Neuronal stem cell (in vitro differentiated cells): Measurements from ENCODE around the gene HS3ST4.
A peak's percentile ranks its signal among the peaks of the same experiment; 100 is the strongest.

Experiments
- DNase-seq: peaks from one replicate; pipeline ENCODE4 v3.0.0-alpha.2; 2013; ENCODE audit warnings: low spot score
- H2AFZ ChIP-seq: one replicate; pipeline ENCODE4 v1.6.1; 2013; ENCODE audit warnings: mild to moderate bottlenecking, low read length, inconsistent platforms
- H2AK5ac ChIP-seq: 2 replicates; pipeline ENCODE4 v1.6.1; 2013; ENCODE audit warnings: low read depth, mild to moderate bottlenecking, inconsistent platforms, low read length, moderate library complexity, mixed read lengths
- H2BK120ac ChIP-seq: 2 replicates; pipeline ENCODE4 v1.6.1; 2013; ENCODE audit warnings: low read depth, mild to moderate bottlenecking, inconsistent platforms, low read length, moderate library complexity, mixed read lengths
- H2BK12ac ChIP-seq: one replicate; pipeline ENCODE4 v1.6.1; 2013; ENCODE audit warnings: low read length, inconsistent platforms
- H2BK15ac ChIP-seq: 2 replicates; pipeline ENCODE4 v1.6.1; 2013; ENCODE audit warnings: mild to moderate bottlenecking, low read length, inconsistent platforms, mixed read lengths
- H2BK5ac ChIP-seq: one replicate; pipeline ENCODE4 v1.6.1; 2013; ENCODE audit warnings: inconsistent platforms, mild to moderate bottlenecking, low read length, moderate library complexity
- H3K14ac ChIP-seq: one replicate; pipeline ENCODE4 v1.6.1; 2013; ENCODE audit warnings: low read length, inconsistent platforms
- H3K18ac ChIP-seq: 2 replicates; pipeline ENCODE4 v1.6.1; 2013; ENCODE audit warnings: low read length, inconsistent platforms
- H3K23ac ChIP-seq: 2 replicates; pipeline ENCODE4 v1.6.1; 2013; ENCODE audit warnings: low read depth, mild to moderate bottlenecking, mixed read lengths, low read length, inconsistent platforms; ENCODE audit not compliant: poor library complexity
- H3K27ac ChIP-seq: replicated peaks from 3 replicates; pipeline ENCODE4 v1.5.1; 2013; ENCODE audit warnings: low read length, inconsistent platforms
- H3K27me3 ChIP-seq, 3 experiments: 2 replicates each; pipeline ENCODE4 v1.6.1; 2013; ENCODE audit warnings: low read length in 3 of 3, mild to moderate bottlenecking in 2 of 3, inconsistent platforms in 1 of 3, low read depth in 1 of 3, mixed read lengths in 1 of 3, moderate library complexity in 1 of 3; ENCODE audit not compliant: control insufficient read depth in 3 of 3, insufficient read depth in 3 of 3
- H3K36me3 ChIP-seq, 2 donors: replicated peaks in 1 of 2; 2 replicates each; pipeline ENCODE4 v1.6.1; 2013; ENCODE audit warnings: low read length in 2 of 2; ENCODE audit not compliant: control insufficient read depth in 2 of 2, insufficient read depth in 2 of 2
- H3K4ac ChIP-seq: 2 replicates; pipeline ENCODE4 v1.6.1; 2013; ENCODE audit warnings: inconsistent platforms, mild to moderate bottlenecking, low read length, moderate library complexity
- H3K4me1 ChIP-seq, 2 donors: 1 replicate in 1 of 2; 2 replicates in 1 of 2; pipeline ENCODE4 v1.6.1; 2013; ENCODE audit warnings: low read length in 2 of 2, low read depth in 1 of 2; ENCODE audit not compliant: control insufficient read depth in 2 of 2, insufficient read depth in 1 of 2
- H3K4me2 ChIP-seq: one replicate; pipeline ENCODE4 v1.6.1; 2013; ENCODE audit warnings: mild to moderate bottlenecking, low read length, inconsistent platforms; ENCODE audit not compliant: insufficient read depth, poor library complexity, severe bottlenecking
- H3K4me3 ChIP-seq, 2 donors: 2 replicates each; pipeline ENCODE4 v1.5.1; 2013; ENCODE audit warnings: low read length in 2 of 2, mild to moderate bottlenecking in 2 of 2, inconsistent platforms in 1 of 2, moderate library complexity in 1 of 2
- H3K79me1 ChIP-seq: one replicate; pipeline ENCODE4 v1.6.1; 2013; ENCODE audit warnings: low read depth, mild to moderate bottlenecking, inconsistent platforms, low read length, moderate library complexity
- H3K9ac ChIP-seq: one replicate; pipeline ENCODE4 v1.6.1; 2013; ENCODE audit warnings: mild to moderate bottlenecking, low read depth, low read length, inconsistent platforms; ENCODE audit not compliant: poor library complexity
- H3K9me3 ChIP-seq, 2 donors: replicated peaks in 1 of 2; 2 replicates each; pipeline versions ENCODE3 to v1.6.1; 2013; ENCODE audit warnings: low read length in 2 of 2, mild to moderate bottlenecking in 2 of 2, inconsistent platforms in 1 of 2, low read depth in 1 of 2, mixed read lengths in 1 of 2, moderate library complexity in 1 of 2; ENCODE audit not compliant: control insufficient read depth in 2 of 2, insufficient read depth in 1 of 2
- H4K8ac ChIP-seq: one replicate; pipeline ENCODE4 v1.6.1; 2013; ENCODE audit warnings: low read depth, mild to moderate bottlenecking, inconsistent platforms, low read length, moderate library complexity
- H4K91ac ChIP-seq: one replicate; pipeline ENCODE4 v1.6.1; 2013; ENCODE audit warnings: low read length, low read depth, mild to moderate bottlenecking, inconsistent platforms; ENCODE audit not compliant: poor library complexity
- WGBS, 2 donors: extraction: QIAGEN DNeasy Blood & Tissue Kit; methylation state at CpG; one replicate each; pipeline ENCODE4 v1.1.7; 2013; ENCODE audit warnings: missing lambda C conversion rate in 2 of 2, mixed read lengths in 1 of 2; ENCODE audit not compliant: insufficient read length in 2 of 2, insufficient replicate concordance in 1 of 2; ENCODE audit errors: extremely low coverage in 2 of 2; 5-methylcytosine and 5-hydroxymethylcytosine counted together

Gene HS3ST4

DNA sequence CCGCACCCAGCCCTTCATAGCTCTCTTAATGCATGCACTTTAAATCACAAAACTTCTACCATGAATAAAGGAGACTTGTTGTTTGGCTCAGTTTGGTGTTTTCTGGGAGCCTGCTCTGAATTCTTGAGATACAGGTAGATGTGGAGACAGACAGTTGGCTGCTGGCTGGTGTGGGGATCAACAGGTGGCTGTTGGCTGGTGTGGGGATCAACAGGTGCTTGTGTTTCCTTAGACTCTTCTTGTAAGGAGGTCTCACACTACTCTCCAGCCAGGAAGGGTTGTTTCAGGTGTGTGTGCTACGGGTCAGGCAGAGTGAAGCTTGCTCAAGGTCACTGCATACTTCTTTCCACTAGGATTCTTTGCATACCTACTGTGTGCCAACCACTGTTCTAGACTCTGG lies 265.9 kb downstream of the HS3ST4 start:
- Histone ChIP-seq H3K9ac (no peak overlapping the region), H2BK5ac (no peak overlapping the region), H2BK15ac (no peak overlapping the region), H3K4me3 (no peak overlapping the region), H2AK5ac (no peak overlapping the region), H3K14ac (no peak overlapping the region), H3K36me3 (no peaks in the 10 kb centered on the region), H3K4me2 (no peak overlapping the region), H3K9me3 (no peaks in the 10 kb centered on the region), H2BK120ac (no peak overlapping the region), H4K91ac (no peak overlapping the region), H2BK12ac (no peak overlapping the region), H2AFZ (no peak overlapping the region), H3K79me1 (no peaks in the 10 kb centered on the region), H3K4ac (no peak overlapping the region), H3K27me3 (peaks cover 0 to 10% (median 0%) of the 10 kb centered on the region in 3 experiments), H3K4me1 (no peaks in the 10 kb centered on the region), H4K8ac (no peak overlapping the region), H3K27ac (no peak overlapping the region), H3K23ac (no peak overlapping the region), H3K18ac (no peak overlapping the region)
- DNase-seq = no peak
- WGBS, 2 donors = no CpG with 5 or more reads among the region's 2 CpGs

DNA sequence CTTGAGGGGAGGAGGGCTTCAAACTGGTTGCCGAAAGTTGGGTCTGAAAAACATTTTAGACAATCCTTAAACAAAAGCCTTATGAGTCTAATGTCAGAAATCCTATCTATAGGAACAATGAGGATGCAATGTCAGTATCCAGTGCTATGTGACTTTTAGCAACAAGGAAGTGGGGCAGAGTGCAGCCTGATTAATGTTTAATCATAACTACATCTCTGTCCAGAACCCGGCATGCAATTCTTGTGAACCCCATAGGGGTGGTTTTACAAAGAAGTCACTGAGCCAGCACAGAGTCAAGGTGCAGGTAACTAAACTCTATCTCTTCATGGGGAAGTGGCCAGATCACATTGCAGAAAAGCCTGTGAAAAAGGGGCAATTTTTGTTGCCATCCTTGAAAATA lies 267.5 kb downstream of the HS3ST4 start:
- Histone ChIP-seq H2AK5ac (no peak overlapping the region), H3K27me3 (peaks cover 0 to 3% (median 0%) of the 10 kb centered on the region in 3 experiments), H2BK5ac (no peak overlapping the region), H3K27ac (no peak overlapping the region), H2AFZ (no peak overlapping the region), H3K9ac (no peak overlapping the region), H2BK120ac (no peak overlapping the region), H2BK12ac (no peak overlapping the region), H3K79me1 (no peaks in the 10 kb centered on the region), H3K23ac (no peak overlapping the region), H3K9me3 (no peaks in the 10 kb centered on the region), H4K91ac (no peak overlapping the region), H3K14ac (no peak overlapping the region), H4K8ac (no peak overlapping the region), H3K4ac (no peak overlapping the region), H2BK15ac (no peak overlapping the region), H3K4me3 (no peak overlapping the region), H3K4me2 (no peak overlapping the region), H3K18ac (no peak overlapping the region), H3K36me3 (no peaks in the 10 kb centered on the region), H3K4me1 (no peaks in the 10 kb centered on the region)
- no peak for DNase-seq
- WGBS, 2 donors = no CpG with 5 or more reads among the region's 2 CpGs

DNA sequence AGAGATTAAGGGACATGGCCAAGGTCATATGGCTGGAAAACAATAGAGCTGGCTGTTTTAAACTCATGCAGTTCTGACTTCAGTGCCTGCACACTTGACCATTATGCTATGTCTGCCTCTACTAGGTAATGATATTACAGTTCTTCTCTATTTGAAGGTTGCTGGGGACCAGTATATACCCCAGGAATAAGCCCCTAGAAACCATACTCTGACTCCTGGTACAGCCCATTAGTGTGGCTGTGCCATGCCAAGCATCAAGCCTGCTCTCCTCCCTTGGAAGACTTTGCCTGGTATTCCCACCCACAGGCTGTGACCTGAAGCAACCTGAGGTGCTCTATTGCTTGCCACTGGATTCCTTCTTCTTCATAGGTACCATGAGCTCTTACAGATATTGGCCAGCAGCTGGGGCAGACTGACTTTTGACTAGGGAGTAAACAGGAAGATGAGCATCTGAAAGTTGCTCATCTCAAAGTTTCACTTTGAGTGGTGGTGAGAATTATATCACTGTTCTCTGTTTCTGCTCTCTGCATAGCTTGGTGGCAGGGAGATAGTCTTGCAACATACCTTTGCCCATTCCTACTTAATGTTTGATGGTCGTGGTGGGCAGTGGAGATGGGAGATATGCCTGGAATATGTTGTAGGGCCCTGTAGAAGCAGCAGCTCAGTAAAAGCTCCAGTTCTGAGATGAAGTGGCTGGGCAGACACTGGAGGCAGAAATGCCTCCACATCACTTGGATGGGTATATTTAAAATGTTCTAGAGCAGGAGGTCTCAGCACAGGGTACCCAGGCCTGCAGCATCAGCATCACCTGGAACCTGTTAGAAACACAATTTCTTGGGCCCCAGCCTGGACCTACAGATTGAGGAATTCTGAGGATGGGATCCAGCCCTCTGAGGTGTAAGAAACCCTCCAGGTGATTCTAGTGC lies 274.7 kb downstream of the HS3ST4 start:
- H2AFZ ChIP-seq = no peak overlapping the region
- H3K79me1 ChIP-seq = no peaks in the 10 kb centered on the region
- WGBS, 2 donors = no CpG with 5 or more reads among the region's 1 CpG
- H3K9ac ChIP-seq = no peak overlapping the region
- no peak overlapping the region for H2BK15ac ChIP-seq
- no peaks in the 10 kb centered on the region for H3K4me1 ChIP-seq
- H3K14ac ChIP-seq = no peak overlapping the region
- no peak overlapping the region for H2BK5ac ChIP-seq
- H3K4me3 ChIP-seq = peak overlapping the region in 1 of 2 donors; percentile 54
- no peak overlapping the region for H2BK12ac ChIP-seq
- H3K27me3 ChIP-seq = no peaks in the 10 kb centered on the region
- H3K4ac ChIP-seq = no peak overlapping the region
- no peak overlapping the region for H3K18ac ChIP-seq
- H3K36me3 ChIP-seq = no peaks in the 10 kb centered on the region
- no peak overlapping the region for H2BK120ac ChIP-seq
- no peak overlapping the region for H4K91ac ChIP-seq
- DNase-seq = no peak
- no peaks in the 10 kb centered on the region for H3K9me3 ChIP-seq
- H3K23ac ChIP-seq = no peak overlapping the region
- H3K27ac ChIP-seq = no peak overlapping the region
- H2AK5ac ChIP-seq = no peak overlapping the region
- H3K4me2 ChIP-seq = no peak overlapping the region
- H4K8ac ChIP-seq = no peak overlapping the region

DNA sequence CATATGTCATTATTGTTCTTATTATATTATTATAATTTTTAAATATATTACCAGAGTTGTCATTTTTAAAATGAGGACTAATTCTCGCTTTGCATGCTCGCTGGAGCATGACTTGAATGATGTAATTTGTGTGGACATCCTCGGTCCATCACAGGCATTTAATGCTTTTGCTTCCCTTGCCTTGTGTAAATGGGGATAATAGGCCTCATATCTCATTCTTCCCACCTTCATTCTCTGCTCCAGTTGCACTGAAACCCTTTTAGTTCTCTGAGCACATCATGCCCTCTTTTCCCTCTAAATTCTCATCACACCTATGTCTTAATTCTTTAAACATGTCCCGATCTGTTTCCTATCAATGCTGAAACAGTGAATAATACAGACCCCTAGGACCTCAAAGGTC lies 285.4 kb downstream of the HS3ST4 start:
- Histone ChIP-seq H3K79me1 (no peaks in the 10 kb centered on the region), H2BK120ac (no peak overlapping the region), H3K4me2 (no peak overlapping the region), H2AK5ac (no peak overlapping the region), H3K9ac (no peak overlapping the region), H4K8ac (no peak overlapping the region), H3K9me3 (no peaks in the 10 kb centered on the region), H2BK12ac (no peak overlapping the region), H2BK15ac (no peak overlapping the region), H3K18ac (no peak overlapping the region), H4K91ac (no peak overlapping the region), H3K4me3 (no peak overlapping the region), H3K36me3 (no peaks in the 10 kb centered on the region), H3K14ac (no peak overlapping the region), H3K4ac (no peak overlapping the region), H3K27ac (no peak overlapping the region), H3K4me1 (peaks cover 0 to 2% of the 10 kb centered on the region in 2 donors), H3K27me3 (no peaks in the 10 kb centered on the region), H2AFZ (no peak overlapping the region), H2BK5ac (no peak overlapping the region), H3K23ac (no peak overlapping the region)
- WGBS, 2 donors = no CpG with 5 or more reads among the region's 4 CpGs
- DNase-seq = no peak
